NCI-H1930 (cell line): ENCODE measurements around the gene KRT82.

Source experiments
- DNase-seq, 2 experiments: peaks; one replicate each; lab custom pipeline; 2025; lab: John Stamatoyannopoulos, UW

Gene KRT82

DNA sequence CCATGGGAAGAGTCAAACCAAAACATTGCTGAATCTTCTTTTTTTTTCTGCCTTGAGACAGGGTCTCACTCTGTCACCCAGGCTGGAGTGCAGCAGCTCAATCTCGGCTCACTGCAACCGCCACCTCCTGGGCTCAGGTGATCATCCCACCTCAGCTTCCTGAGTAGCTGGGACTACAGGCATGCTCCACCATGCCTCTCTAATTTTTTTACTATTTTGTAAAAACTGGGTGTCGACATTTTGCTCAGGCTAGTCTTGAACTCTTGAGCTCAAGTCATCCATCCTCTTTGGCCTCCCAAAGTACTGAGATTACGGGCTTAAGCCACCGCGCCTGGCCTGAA lies 29.5 kb upstream of the KRT82 start:
- no peak for DNase-seq

DNA sequence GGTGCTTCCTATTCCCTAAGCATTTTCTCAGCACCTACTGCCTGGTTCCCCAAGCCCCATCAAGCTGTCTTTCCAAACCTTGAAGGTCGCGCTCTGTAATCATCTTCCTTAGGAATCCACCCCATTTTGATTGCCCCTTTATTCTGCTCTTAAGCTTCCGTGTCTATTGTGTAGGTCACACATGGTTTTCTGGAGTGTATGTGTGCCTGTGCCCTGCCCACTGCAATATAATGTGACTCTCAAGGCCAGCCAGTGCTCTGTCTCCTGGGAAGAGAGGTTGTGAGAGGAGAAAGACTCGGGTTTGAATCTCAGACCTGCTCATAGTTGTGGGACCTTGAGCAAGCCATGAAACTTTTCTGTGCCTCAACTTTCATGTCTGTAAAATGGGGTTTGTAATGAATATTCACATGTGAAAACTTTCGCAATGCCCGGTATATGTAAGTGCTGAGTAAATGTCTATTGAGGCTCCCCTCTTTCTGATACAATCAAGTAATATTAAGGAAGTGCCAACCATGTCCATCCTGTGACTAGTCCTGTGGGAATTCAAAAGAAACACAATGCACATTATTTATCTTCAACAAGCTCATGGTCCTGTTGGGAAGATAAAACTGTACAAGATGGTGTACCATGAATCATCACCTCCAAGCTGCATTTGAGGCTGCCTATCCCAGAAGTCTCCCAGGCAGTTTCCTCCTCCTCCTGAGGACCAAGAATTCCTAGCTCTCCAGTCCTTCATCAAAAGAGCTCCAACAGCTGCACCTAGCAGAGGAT lies 28.8 kb upstream of the KRT82 start:
- no peak for DNase-seq

DNA sequence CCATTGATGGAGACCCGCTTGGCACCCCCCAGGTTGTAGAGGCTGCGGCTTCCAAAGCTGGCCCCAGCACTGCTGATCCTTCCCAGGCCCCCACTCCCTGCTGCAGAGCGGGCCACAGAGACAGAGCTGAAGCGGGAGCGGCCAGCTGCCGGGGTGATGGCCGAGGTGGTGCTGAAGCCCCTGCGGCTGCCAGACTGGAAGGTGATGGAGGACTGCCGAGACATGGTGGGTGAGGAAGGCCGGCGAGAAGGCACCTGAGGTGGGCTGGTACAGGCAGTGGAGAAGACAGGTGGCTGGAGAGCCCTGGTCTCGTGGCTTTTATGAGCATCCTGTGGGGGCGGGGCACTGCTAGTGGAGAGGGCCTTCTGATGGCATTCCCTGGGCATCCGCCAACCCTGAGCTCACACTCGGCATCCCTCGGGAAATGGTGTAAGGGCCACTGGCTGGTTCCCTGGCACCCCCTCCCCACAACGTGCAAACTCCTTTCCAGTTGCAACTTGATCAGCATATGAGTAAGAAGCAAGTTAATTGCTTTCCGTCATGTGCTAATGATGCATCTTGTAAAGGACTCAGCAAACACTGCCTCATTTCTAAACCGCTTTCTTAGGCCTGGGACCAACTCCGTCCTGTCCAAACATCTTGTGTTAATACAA lies 28.1 kb upstream of the KRT82 start, which contains the start of gene KRT75:
Gene KRT75, minus strand, starts transcription at position 291 of the 653 bp plus-strand sequence. Its CDS starts 67 bp downstream, at position 224.
- no peak for DNase-seq

DNA sequence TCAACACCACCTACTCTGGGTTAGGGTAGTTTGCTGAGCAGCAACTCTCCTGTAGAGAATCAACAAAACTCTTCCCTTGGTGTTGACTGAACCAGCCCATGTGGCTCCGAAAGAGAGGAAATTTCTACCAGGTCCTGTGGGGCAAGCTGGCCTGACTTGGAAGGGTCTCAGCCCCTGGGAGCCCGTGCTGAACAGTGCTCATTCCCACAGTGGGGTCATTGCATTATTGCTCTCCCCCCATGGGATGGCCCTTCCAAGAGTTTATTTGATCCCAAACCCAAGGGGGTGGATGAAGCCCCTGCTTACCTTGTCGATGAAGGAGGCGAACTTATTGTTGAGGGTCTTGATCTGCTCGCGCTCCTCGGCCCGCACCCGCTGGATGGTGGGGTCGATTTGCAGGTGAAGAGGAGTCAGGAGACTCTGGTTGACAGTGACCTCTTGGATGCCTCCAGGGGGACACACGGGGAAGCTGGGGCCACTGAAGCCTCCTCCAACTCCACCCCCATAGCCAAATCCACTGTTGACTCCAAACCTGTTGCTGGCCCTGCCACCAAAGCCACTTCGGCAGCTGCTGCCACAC lies 27.5 kb upstream of the KRT82 start:
- no peak for DNase-seq

DNA sequence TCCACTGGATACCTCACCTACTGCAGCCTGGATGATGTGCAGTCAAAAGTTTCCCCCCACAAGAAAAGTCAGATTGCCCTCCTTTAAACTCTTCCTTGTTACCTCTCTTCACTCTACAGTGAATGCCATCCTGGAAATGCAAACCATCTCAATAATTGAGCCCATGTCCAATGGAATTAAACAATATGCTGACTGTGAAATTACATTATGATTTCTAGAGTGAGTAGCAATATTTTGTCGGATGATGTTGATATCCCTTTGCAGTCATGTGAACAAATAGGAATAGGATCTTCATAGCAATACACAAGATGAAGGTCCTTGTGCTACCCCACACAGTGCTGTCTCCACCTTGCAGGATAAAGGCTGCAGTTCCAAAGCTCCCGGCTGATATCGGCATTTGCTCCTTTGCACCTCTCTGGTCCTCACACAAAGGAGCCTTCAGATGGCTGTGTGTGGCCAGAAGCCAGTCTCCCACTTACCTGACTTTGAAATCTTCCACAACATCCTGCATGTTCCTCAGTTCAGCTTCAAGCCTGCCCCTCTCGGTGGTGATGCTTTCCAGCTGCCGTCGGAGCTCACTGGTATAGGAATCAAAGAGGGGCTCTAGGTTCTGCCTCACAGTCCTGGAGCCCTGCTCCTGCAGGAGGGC lies 26.5 kb upstream of the KRT82 start:
- DNase-seq, result no peak

DNA sequence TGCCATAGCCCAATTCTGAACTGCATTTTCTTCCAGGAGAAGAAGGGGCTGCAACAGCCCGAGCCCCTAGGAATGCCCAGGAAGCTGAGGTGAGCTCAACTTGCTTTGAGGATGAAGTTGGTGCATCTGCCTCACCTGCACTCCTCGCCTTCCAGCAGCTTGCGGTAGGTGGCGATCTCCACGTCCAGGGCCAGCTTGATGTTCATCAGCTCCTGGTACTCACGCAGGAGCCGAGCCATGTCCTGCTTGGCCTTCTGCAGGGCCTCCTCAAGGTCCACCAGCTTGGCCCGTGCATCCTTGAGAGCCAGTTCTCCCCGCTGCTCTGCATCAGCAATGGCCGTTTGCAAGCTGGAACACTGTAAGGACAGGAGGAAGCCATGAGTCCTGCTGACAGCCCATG lies 22.0 kb upstream of the KRT82 start:
- no peak for DNase-seq

DNA sequence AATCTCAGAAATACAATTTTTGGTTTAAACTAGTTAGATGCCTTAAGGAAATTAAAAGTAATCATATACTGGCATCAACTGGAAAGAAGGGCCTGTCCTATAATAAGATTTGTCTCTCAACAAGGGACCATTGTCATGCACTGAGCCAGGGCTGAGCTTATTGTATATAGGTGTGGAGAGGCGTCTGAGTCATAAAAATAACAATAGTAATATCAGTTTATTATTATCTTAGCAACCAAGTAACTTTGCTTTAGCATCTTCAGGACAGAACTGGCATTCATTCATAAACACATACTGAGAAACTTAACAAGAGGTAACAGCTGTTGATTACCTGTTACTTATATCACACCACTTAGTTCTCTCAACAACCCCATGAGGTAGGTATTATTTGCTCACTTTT lies 20.9 kb upstream of the KRT82 start:
- DNase-seq, result no peak

DNA sequence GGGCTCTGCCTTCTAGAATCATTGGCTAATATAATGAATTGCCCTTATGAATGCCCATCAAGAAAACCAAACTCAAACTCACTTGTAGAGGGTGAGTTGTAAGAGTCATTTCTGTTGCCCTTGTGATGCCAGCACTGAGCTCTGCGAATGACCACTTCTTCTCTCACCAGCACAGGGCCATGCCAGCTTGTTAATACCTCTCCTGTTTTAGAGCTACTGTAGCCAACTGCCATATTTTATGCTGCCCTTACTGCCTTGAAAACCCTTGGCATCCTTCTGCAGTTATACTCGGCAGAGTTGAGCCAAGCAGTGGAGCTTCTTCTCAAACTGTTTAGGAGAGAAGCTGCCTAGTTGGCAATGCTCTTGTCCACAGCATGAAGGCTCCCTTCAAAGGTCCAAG lies 19.9 kb upstream of the KRT82 start:
- DNase-seq, result no peak

DNA sequence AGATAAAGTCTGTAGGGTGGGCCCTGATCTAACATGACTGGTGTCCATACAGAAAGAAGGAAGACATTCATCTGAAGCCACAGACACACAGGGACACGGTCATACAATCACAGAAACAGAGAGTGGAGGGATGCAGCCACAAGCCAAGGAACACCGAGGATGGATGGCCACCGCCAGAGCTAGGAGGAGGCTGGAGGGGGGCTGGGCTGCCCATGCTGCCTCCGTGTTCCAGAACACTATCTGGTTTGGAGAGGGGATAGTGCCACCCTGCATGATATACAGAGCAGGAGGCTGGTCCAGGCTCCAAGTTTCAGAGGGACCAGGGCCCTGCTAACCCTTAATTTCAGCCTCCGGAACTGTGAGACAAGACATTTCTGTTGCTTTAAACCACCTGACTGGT lies 19.3 kb upstream of the KRT82 start:
- DNase-seq, result no peak

DNA sequence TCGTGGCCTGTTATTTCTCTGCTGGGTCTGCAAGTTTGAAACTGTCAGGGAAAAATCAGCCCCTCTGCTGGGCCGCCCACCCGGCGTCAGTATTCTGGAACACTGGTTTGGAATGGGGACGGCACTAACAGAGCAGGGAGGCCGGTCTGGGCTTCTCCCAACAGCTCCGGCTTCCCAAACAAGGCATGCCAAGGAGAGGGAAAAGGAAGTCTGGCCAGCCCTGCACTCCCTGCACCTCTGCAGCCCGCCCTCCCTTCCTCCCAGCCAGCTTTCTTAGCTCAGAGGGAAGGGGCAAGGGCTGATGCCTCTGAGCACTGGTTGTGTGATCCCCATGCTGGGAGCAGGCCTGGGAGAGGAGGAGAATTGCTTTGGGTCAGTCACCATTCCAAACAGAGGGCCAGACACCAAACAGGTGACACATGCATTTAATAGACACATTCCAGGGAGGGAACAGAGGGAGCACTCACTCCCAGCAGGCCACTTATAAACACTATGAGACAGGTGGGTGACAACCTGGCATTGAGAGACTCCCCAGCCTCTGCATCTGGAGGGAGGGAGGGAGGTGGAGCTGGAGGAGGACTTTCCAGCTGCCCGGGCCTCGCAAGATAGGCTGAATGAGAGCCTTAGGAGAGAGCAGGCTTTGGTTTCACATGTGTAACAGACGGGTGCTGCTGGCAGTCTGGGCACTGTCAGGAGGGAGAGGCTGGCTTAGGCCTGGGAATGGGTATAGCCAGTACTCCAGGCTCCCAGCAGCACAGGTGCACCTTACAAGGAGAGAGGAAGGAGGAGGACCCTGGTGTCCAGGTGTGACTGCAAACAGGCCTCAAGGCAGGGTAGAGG lies 17.7 kb upstream of the KRT82 start:
- DNase-seq, result no peak

DNA sequence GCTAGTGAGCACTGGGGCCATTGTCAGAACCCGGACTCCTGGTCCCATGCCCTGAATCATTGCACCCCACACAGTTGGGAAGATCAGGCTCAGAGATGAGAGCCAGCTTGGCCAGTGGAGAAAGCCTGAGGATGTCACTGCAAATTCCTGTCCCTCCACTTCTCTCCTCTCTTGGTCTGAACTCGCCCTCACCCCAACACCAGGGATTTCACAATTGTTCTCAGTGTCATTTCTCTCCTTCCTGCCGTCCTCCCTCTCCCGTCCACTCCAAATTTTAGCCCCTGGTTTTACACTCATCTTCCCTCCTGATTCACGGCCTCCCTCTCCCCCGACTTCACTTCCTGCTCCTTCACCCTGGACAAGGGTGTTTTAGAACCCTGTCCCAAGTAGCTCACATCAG lies 16.9 kb upstream of the KRT82 start:
- DNase-seq, result no peak

DNA sequence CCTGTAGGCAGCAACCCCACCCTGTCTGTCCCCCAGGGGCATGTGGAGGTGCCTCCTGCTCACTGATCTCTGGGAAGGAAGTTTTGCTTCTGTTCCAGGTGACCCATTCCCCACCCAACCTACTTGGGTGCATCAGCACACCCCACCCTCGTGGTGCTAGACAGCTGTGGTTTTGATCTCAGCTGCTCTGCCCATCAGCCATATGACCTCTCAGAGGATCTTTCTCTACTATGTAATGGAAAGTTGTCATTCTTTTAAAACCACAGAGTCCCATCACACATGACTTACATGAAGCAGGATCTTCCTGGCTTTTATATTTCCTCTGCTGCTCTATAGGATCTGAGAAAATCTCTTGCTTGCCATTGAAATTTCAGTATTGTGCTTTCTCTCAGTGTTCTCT lies 13.5 kb upstream of the KRT82 start:
- no peak for DNase-seq

DNA sequence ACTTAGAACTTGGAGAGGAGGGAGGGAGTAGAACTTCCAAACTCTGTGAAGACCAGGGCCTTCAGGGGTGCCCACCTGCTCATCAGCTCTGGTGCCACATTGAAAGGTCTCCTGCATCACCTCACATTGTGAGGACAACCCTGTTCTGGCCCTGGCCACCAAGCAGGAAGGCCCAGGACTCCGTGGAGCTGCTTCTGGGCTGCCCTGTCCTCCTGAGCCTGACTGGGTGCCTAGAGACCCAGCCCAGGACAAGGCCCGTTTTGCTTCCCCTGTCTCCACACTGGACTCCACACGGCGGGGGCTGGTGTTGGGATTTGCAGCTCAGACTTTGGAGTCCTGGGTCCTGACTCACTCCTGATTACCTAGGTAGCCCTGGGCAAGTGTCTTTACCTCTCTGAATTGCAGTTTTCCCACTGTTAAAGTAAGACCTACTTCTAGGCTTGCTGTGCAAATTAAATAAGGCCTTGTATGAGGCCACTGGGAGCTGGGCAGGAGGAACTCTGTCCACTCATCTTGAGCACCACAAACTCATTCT lies 12.5 kb upstream of the KRT82 start:
- no peak for DNase-seq

DNA sequence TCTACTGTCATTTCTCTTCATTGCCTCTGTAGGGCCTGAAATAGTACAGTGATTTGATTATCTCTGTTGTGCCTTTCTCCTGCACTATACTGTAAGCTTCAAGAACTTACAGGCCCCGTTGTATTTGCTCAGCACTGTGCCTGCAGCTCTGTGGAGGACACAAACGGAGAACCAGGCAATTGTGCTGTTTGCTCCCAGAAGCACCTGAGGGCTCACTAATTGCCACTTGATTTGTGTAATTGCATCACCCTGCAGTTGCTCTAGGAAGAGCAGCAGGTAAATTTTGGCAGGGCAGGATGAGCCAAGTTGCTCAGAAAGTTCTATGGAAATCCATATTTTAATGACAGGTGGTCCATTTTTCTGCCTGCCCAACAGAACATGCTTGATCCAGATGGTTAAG lies 11.6 kb upstream of the KRT82 start:
- DNase-seq, result no peak

DNA sequence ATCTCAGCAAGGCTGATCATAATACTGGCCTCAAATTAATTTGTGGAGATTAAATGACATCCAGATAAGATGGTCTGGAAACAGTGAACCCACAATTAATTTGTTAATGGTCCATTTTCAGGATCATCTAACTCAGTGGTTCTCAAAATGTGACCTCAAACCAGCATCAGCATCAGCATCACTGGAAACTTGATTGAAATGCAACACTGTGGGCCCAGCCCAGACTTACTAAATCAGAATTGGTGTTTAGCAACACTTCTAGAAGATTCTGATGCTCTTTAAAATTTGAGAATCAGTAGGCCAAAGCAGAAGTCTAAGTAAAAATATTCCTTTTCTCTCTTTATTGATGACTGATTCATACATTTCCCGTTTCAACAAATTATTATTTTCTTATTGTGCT lies 10.7 kb upstream of the KRT82 start:
- no peak for DNase-seq

DNA sequence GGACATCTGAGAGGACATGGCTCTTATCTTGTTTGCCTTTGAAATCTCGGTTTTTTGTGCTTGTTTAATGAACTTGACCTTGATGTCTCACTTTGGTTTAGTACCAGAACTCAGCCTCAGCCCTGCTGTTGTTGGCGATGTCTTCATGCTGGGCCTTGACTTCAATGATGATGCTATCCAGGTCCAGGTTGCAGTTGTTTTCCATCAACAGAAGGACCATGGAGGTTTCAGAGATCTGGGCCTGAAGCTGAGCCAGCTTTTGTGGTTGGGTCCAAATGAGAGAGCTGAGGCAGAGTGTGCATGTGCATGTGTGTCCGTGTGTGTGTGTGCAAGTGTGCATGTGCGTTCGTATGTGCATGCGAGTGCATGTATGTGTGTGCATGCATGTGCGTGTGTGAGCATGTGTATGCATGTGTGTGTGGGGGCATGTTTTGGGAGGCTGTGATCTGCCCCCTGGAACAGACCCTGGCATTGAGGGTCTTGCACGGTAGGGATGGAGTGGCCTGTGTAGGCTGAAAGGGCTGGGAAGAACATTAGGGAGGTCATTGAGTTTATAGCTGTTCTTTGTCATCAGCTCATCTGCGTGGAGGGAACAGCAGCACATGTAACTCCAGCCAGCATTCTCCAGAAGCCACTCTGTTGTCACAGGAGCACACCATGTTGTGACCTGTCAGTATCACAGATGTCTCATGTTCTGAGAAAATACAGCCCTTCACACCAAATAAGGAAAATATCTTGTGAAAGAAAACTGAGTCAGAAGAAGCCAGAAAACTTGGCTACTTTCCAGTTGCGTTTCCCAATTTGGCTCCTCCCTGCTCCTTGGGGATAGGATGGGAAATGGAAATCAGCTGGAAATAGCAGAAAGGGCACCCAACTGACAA lies 10.0 kb upstream of the KRT82 start:
- no peak for DNase-seq

DNA sequence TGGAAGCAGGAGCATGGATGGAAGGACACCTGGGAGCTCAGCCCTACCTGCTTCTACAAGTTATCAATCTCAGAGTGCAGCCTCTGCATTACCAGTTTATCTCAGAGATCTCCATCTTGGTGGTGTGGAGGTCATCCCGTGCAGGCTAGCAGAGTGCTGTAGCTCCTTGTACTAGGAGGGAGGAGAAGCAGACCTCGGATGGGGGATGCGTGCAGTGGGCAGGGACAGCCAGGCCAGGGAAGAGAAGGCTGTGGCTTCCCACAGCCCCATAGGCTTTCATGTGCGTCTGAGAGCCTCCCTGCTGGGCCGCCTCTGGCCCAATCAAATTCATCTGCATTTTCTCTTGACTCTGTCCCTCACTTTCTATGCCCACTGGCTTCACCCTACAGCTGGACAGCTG lies 8.8 kb upstream of the KRT82 start:
- DNase-seq, result no peak

DNA sequence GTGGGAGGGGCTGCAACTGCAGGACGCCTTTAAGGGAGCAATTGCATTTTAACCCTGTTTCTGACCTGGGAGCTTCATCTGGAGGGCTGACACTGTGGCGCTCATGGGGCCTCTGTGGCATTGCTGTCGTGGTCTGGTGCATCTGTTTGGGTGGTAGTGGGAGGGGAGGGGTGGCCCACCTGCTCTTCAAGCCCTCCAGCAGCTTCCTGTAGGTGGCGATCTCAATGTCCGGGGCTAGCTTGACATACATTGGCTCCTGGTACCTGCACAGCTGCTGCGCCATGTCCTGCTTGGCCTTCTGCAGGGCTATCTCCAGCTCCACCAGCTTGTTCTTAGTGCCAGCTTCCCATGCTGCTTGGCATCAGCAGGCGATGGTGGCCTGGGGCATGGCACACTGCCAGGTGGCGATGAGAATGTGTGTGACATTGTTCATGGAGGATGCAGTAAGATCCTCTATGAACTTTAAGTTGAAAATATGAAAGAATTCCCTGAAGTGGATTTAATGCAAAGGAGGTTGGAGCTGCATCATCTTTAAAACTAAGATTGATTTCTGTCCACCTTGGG lies 7.7 kb upstream of the KRT82 start:
- no peak for DNase-seq

DNA sequence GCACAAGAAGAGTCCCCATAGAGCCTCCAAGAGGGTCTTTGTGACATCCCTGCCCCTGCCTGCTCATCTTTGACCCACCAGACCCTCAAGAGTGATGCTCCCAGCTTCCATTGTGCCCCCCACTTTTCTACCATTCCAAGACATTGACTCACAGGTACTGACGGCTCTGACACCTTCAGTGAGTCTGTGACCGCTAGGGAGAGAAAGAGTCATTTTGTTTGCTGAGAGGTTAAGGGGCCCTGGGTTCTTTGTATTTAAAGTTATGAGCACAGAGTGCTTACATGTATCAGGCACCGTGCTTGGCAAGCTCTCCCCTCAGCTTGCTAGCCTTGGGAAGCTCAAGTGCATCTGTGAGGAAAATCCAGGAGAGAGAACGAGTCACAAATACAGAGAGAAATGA lies 7.1 kb upstream of the KRT82 start:
- DNase-seq, result no peak

DNA sequence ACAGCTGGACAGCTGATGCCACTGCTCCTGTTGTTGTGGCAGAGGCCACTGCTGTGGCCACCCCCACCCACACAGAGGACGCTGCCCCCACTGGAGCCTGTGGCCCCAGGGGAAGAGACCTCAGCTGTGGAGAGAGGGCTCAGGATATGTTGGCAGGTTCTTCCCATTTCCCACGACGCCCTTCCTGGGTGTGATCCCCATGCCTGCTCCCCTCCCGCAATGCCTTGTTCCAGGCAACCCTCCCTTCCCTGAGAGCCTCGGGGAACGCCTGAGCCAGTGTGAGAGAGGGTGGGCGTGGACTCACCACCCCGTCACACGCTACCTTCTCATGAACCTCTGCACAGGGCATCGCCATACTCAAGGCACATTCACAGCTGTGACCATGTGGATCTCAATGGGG lies 5.7 kb upstream of the KRT82 start:
- no peak for DNase-seq
